ENCODE data around the gene CABCOCO1.

Gene CABCOCO1

DNA sequence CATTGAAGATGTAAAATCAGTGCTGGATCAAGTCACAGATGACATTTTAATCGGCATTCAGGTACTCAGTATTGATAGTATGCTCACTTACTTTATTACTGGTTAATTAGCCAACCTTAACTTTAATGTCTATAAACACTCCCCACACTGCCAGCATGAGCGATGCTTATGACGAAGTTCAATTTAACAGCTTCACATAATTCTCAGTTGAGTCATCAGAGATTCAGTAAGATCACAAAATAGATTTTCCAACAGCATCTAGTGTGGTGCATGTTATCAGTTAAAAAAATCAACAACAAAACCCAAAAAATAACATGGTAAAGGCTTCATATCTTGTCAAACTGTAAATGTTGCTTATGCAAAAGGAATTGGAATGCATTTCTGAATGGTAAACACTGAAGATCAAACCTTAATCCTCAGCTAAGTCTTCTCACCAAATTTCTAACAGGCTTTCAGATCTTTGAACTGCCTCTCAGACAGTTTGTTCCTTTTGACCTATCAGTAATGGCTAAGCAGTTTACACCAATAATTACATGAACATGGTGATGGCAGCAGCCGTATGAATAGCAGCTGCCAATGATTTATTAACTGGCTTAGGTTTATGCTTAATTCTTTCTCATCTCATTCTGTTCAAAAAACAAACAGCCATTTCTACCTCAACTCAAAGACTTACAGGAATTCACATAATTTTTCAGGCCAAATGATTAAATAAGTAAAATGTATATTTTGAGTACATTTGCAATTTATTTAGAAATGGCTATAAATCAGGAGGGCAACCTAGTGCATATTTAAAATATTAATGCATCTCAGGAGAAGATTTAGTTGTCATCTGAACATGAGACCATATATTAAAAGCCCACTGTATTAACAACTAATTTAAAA lies 98.5 kb downstream of the CABCOCO1 start:
- ChIA-PET CTCF (interaction anchor here (1.0 to 6.4 kb wide), 5 partner anchors 9 to 83 kb away, joined by 3 to 33 read pairs (median 3); no protein-coding TSS in a partner anchor), POLR2A (no interaction called here)
- TF ChIP-seq, protein P1, sequence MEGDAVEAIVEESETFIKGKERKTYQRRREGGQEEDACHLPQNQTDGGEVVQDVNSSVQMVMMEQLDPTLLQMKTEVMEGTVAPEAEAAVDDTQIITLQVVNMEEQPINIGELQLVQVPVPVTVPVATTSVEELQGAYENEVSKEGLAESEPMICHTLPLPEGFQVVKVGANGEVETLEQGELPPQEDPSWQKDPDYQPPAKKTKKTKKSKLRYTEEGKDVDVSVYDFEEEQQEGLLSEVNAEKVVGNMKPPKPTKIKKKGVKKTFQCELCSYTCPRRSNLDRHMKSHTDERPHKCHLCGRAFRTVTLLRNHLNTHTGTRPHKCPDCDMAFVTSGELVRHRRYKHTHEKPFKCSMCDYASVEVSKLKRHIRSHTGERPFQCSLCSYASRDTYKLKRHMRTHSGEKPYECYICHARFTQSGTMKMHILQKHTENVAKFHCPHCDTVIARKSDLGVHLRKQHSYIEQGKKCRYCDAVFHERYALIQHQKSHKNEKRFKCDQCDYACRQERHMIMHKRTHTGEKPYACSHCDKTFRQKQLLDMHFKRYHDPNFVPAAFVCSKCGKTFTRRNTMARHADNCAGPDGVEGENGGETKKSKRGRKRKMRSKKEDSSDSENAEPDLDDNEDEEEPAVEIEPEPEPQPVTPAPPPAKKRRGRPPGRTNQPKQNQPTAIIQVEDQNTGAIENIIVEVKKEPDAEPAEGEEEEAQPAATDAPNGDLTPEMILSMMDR (IDR thresholded peaks at IDR 0.05; ENCODE audit: control extremely low read depth, extremely low read depth, low read depth, missing control alignments), result no peak
- no peak for DNase-seq (ENCODE audit: extremely low spot score)

DNA sequence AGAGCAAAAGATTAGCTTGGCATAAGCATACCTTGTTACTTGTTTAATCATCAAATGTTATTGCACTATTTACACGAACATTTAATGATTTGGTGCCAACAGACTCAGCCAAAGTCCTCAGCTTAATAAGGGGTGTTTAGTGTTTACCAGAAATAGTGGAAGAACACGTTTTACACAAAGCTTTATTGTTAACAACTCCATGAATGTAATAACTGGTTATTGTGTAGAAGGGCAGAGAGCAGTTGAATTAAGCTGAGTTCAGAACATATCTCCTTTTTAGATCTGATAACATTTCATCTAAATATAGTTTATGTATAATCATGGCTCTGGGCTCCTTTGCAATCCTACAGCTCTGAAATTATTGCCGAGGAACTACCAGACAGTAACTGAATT lies 99.1 kb downstream of the CABCOCO1 start:
- CTCF ChIA-PET, result interaction anchor here (0.9 to 6.4 kb wide), 6 partner anchors 10 to 483 kb away, joined by 3 to 33 read pairs (median 4); no protein-coding TSS in a partner anchor
- no peak for DNase-seq (ENCODE audit: extremely low spot score)

DNA sequence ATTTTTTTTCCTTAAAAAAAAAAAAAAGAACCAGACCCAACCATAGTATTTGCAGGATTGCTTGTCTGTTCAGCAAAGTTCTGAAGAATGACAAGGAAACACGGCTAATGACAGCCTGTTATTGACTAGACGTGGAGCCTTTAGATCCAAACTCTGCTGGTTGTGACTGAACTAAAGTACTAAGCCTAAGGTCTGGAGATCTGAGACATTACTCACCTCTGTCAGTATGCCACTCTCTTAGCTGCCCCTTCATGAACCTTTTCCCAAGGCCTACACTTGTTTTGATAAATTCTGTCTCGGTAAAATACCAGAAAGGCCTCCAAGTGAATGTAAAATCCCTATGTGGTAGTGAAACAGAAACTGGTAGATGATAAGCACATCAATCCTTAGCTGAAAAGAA lies 101.0 kb downstream of the CABCOCO1 start:
- TF ChIP-seq, protein P1 (IDR thresholded peaks at IDR 0.05; ENCODE audit: control extremely low read depth, extremely low read depth, low read depth, missing control alignments), result no peak
- DNase-seq (ENCODE audit: extremely low spot score), result no peak
- ChIA-PET CTCF (interaction anchor here (1.4 to 6.4 kb wide), 2 partner anchors 12 to 19 kb away, joined by 3 to 33 read pairs; no protein-coding TSS in a partner anchor), POLR2A (no interaction called here)

More for the DNA sequence above, 99.1 kb downstream of the CABCOCO1 start:
- POLR2A ChIA-PET, result no interaction called here
- TF ChIP-seq, protein P1 (IDR thresholded peaks at IDR 0.05; ENCODE audit: control extremely low read depth, extremely low read depth, low read depth, missing control alignments), result no peak

DNA sequence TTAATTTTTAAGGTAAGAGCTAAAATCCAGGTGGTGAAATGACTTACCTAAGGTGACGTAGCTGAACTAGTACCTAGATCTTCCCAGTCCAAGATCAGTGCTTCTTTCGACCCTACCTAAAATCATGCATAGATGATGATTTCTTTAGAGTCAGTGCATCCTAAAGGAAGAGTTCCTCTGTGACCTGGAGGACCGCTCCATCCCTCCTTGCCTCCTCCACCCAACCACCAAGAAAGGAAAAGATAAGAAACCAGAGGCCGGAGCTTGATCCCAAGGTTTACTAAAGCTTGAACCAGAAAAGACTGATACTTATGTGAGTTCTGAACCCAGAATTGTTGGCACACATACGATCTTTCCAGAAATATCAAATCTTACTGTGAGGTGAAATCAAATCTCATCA lies 101.8 kb downstream of the CABCOCO1 start:
- TF ChIP-seq, protein P1 (IDR thresholded peaks at IDR 0.05; ENCODE audit: control extremely low read depth, extremely low read depth, low read depth, missing control alignments), result no peak
- POLR2A ChIA-PET, result no interaction called here
- no peak for DNase-seq (ENCODE audit: extremely low spot score)
- CTCF ChIA-PET, result interaction anchor here (1.4 to 6.4 kb wide), 2 partner anchors 13 to 19 kb away, joined by 3 to 33 read pairs; no protein-coding TSS in a partner anchor

- no peak for DNase-seq (ENCODE audit: extremely low spot score)
- ChIA-PET CTCF (interaction anchor here (6.4 kb wide), 1 partner anchor 14 kb away, joined by 33 read pairs; no protein-coding TSS in a partner anchor), POLR2A (no interaction called here)
- TF ChIP-seq, protein P1 (IDR thresholded peaks at IDR 0.05; ENCODE audit: control extremely low read depth, extremely low read depth, low read depth, missing control alignments), result no peak
Observed at GRCh38 chr10:61765176-61766087, 102.7 kb downstream of the CABCOCO1 start.

DNA sequence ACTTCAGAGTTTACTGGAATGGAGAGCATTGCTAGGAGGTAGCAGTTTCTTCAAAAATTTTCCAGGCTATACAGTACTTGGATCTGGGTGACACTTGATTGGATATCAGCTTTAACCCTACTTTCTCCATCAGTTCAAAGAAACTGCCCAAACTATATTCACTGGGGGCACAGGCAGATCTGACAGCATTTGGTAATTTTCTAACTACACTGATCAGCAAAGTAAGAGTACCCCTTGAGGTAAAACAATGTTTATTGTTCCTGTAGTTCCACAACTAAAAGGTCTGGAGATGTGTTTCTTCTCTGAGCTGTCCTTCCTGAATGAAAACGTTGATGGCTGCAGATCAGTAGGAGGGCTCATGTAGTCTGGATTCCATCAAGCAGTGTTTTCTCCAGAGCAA lies 104.2 kb downstream of the CABCOCO1 start:
- TF ChIP-seq, protein P1 (IDR thresholded peaks at IDR 0.05; ENCODE audit: control extremely low read depth, extremely low read depth, low read depth, missing control alignments), result no peak
- no peak for DNase-seq (ENCODE audit: extremely low spot score)
- CTCF ChIA-PET, result interaction anchor here (0.9 to 6.4 kb wide), 2 partner anchors 15 to 31 kb away, joined by 3 to 33 read pairs; no protein-coding TSS in a partner anchor
- POLR2A ChIA-PET, result no interaction called here

Measured in GM10248 (cell line).